SU-DHL-6 (cell line): Measurements from ENCODE around the gene CLSTN2.

ENCODE experiments used
- H2AFZ ChIP-seq: fragments of 200-600 bp; sonication (generic); 2 replicates; pipeline ENCODE4 v1.6.1; 2014; ENCODE audit warnings: low read depth, mild to moderate bottlenecking, moderate library complexity, mixed read lengths, antibody characterized with exemption, low read length; ENCODE audit not compliant: severe bottlenecking
- H3F3A ChIP-seq: fragments of 200-600 bp; shearing (Covaris generic); 2 replicates; pipeline ENCODE4 v1.6.0; 2016; ENCODE audit warnings: antibody characterized with exemption, mild to moderate bottlenecking; ENCODE audit not compliant: insufficient read depth
- H3K27ac ChIP-seq: fragments of 200-600 bp; sonication (generic); 2 replicates; pipeline ENCODE4 v1.5.1; 2016; ENCODE audit warnings: low read depth, mild to moderate bottlenecking, low read length, moderate library complexity, mixed read lengths
- H3K27me3 ChIP-seq: fragments of 200-600 bp; sonication (generic), shearing (Covaris generic); 2 replicates; pipeline ENCODE4 v1.6.0; 2014; ENCODE audit warnings: mild to moderate bottlenecking, low read length
- H3K36me3 ChIP-seq: fragments of 200-600 bp; sonication (generic); 2 replicates; pipeline ENCODE4 v1.6.1; 2014; ENCODE audit warnings: mild to moderate bottlenecking, low read length, mixed read lengths
- H3K4me2 ChIP-seq: fragments of 300-600, 200-600 bp; shearing (Covaris generic), sonication (generic); 2 replicates; pipeline ENCODE4 v1.6.0; 2014; ENCODE audit warnings: low read length, low read depth, mild to moderate bottlenecking; ENCODE audit not compliant: poor library complexity, severe bottlenecking
- H3K4me3 ChIP-seq: fragments of 200-600 bp; sonication (generic); 2 replicates; pipeline ENCODE4 v1.5.1; 2014; ENCODE audit warnings: antibody characterized with exemption, low read length, mild to moderate bottlenecking, mixed read lengths; ENCODE audit not compliant: insufficient read depth, poor library complexity, severe bottlenecking
- H3K79me2 ChIP-seq: fragments of 200-600 bp; sonication (generic); 2 replicates; pipeline ENCODE4 v1.6.1; 2014; ENCODE audit warnings: mild to moderate bottlenecking, low read length, moderate library complexity; ENCODE audit not compliant: insufficient read depth
- H3K9ac ChIP-seq: fragments of 200-600 bp; sonication (generic); 2 replicates; pipeline ENCODE4 v1.7.0; 2014; ENCODE audit warnings: mild to moderate bottlenecking, low read length
- H3K9me2 ChIP-seq: fragments of 200-600 bp; sonication (generic); replicated peaks from 2 replicates; pipeline ENCODE4 v1.6.1; 2014; ENCODE audit warnings: low read length; ENCODE audit not compliant: insufficient read depth
- H3K9me3 ChIP-seq: fragments of 200-600 bp; sonication (generic); 2 replicates; pipeline ENCODE4 v1.6.1; 2014; ENCODE audit warnings: low read length, mixed read lengths; ENCODE audit not compliant: insufficient read depth
- H4K20me1 ChIP-seq: fragments of 200-600 bp; sonication (generic); 2 replicates; pipeline ENCODE4 v1.6.1; 2014; ENCODE audit warnings: low read depth, mild to moderate bottlenecking, antibody characterized with exemption, low read length, moderate library complexity, mixed read lengths
- EZH2phosphoT487 ChIP-seq: fragments of 200-600 bp; sonication (generic), shearing (Covaris generic); conservative IDR thresholded peaks from 2 replicates; pipeline ENCODE4 v1.6.1; 2018; ENCODE audit warnings: mild to moderate bottlenecking, antibody characterized with exemption, low read length, moderate library complexity, mixed read lengths
- TF ChIP-seq, protein P1 (sequence below): fragments of 200-600 bp; sonication (generic); IDR thresholded peaks from one replicate; pipeline ENCODE4 v1.5.1; 2017; ENCODE audit warnings: antibody characterized with exemption, mild to moderate bottlenecking, low read length, moderate library complexity; ENCODE audit not compliant: insufficient read depth, poor library complexity, severe bottlenecking

CLSTN2 gene

GRCh38 chr3:140461250-140461649 is 526.3 kb downstream of the CLSTN2 start:
- H3K4me2 ChIP-seq = no peak overlapping the region
- TF ChIP-seq, protein P1, sequence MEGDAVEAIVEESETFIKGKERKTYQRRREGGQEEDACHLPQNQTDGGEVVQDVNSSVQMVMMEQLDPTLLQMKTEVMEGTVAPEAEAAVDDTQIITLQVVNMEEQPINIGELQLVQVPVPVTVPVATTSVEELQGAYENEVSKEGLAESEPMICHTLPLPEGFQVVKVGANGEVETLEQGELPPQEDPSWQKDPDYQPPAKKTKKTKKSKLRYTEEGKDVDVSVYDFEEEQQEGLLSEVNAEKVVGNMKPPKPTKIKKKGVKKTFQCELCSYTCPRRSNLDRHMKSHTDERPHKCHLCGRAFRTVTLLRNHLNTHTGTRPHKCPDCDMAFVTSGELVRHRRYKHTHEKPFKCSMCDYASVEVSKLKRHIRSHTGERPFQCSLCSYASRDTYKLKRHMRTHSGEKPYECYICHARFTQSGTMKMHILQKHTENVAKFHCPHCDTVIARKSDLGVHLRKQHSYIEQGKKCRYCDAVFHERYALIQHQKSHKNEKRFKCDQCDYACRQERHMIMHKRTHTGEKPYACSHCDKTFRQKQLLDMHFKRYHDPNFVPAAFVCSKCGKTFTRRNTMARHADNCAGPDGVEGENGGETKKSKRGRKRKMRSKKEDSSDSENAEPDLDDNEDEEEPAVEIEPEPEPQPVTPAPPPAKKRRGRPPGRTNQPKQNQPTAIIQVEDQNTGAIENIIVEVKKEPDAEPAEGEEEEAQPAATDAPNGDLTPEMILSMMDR = no peak
- no peak for TF ChIP-seq EZH2phosphoT487
- H3K4me3 ChIP-seq = no peak overlapping the region
- no peaks in the 10 kb centered on the region for H4K20me1 ChIP-seq
- H3K36me3 ChIP-seq = no peaks in the 10 kb centered on the region
- H3K9me3 ChIP-seq = no peaks in the 10 kb centered on the region
- no peaks in the 10 kb centered on the region for H3F3A ChIP-seq
- no peak overlapping the region for H3K27ac ChIP-seq
- no peaks in the 10 kb centered on the region for H3K9me2 ChIP-seq
- no peaks in the 10 kb centered on the region for H3K27me3 ChIP-seq
- no peaks in the 10 kb centered on the region for H3K79me2 ChIP-seq
- no peak overlapping the region for H2AFZ ChIP-seq
- no peak overlapping the region for H3K9ac ChIP-seq

DNA sequence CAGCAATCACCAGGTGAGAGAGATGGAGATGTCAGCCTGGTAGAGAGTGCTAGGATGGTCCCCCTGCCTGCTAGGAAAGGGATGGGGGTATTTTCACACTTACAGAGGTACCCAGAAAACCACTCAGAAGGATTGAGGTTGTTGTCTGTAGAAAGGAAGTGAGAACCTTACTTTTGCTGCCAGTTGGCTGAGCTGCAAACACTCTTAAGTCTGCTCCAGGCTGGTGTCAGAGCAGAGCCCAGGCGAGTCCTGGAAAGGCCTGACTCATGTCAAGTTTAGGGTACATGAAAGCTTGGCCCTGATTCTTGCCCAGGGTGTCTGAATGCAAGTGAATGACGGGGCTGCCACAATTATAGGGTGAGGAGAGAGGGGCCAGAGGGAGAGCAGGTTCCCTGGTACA is 528.4 kb downstream of the CLSTN2 start:
- Histone ChIP-seq H3K79me2 (no peaks in the 10 kb centered on the region), H3F3A (no peaks in the 10 kb centered on the region), H3K27ac (no peak overlapping the region), H3K9ac (no peak overlapping the region), H3K36me3 (no peaks in the 10 kb centered on the region), H3K4me2 (no peak overlapping the region), H2AFZ (no peak overlapping the region), H4K20me1 (no peaks in the 10 kb centered on the region), H3K9me3 (no peaks in the 10 kb centered on the region), H3K4me3 (no peak overlapping the region), H3K27me3 (no peaks in the 10 kb centered on the region), H3K9me2 (no peaks in the 10 kb centered on the region)
- TF ChIP-seq EZH2phosphoT487 = no peak
- TF ChIP-seq, protein P1 = no peak

- H3K9me2 ChIP-seq = no peaks in the 10 kb centered on the region
- H3K9ac ChIP-seq = no peak overlapping the region
- TF ChIP-seq, protein P1 = no peak
- no peak for TF ChIP-seq EZH2phosphoT487
- no peaks in the 10 kb centered on the region for H4K20me1 ChIP-seq
- H3K36me3 ChIP-seq = no peaks in the 10 kb centered on the region
- no peaks in the 10 kb centered on the region for H3K27me3 ChIP-seq
- H2AFZ ChIP-seq = no peak overlapping the region
- H3K4me2 ChIP-seq = no peak overlapping the region
- H3K27ac ChIP-seq = no peak overlapping the region
- H3K79me2 ChIP-seq = no peaks in the 10 kb centered on the region
- H3K4me3 ChIP-seq = no peak overlapping the region
- H3K9me3 ChIP-seq = no peaks in the 10 kb centered on the region
- no peaks in the 10 kb centered on the region for H3F3A ChIP-seq
These were observed 531.0 kb downstream of the CLSTN2 start for GRCh38 chr3:140465988-140466387.
